Thyroid gland (tissue), 4 donors: ENCODE measurements around the gene NSMCE1.

ENCODE experiments used
- POLR2A ChIP-seq, 2 donors: fragments of 450-650 bp; IDR thresholded peaks; one replicate each; pipeline ENCODE4 v1.6.1; 2017; ENCODE audit warnings: antibody characterized with exemption in 2 of 2, mild to moderate bottlenecking in 2 of 2, moderate library complexity in 1 of 2
- TF ChIP-seq, protein P1 (sequence below), 6 experiments: fragments of 200-600 bp in 3 of 6; fragments of 450-650 bp in 3 of 6; sonication (generic) in 3 of 6; IDR thresholded peaks; one replicate each; pipeline ENCODE4 v1.5.1; 2016 to 2019; ENCODE audit warnings: antibody characterized with exemption in 6 of 6, mild to moderate bottlenecking in 2 of 6, inconsistent platforms in 1 of 6, moderate library complexity in 1 of 6

- TF ChIP-seq POLR2A (IDR thresholded peaks at IDR 0.05): no peak
- TF ChIP-seq, protein P1, sequence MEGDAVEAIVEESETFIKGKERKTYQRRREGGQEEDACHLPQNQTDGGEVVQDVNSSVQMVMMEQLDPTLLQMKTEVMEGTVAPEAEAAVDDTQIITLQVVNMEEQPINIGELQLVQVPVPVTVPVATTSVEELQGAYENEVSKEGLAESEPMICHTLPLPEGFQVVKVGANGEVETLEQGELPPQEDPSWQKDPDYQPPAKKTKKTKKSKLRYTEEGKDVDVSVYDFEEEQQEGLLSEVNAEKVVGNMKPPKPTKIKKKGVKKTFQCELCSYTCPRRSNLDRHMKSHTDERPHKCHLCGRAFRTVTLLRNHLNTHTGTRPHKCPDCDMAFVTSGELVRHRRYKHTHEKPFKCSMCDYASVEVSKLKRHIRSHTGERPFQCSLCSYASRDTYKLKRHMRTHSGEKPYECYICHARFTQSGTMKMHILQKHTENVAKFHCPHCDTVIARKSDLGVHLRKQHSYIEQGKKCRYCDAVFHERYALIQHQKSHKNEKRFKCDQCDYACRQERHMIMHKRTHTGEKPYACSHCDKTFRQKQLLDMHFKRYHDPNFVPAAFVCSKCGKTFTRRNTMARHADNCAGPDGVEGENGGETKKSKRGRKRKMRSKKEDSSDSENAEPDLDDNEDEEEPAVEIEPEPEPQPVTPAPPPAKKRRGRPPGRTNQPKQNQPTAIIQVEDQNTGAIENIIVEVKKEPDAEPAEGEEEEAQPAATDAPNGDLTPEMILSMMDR (IDR thresholded peaks at IDR 0.05): no peak
Observed at GRCh38 chr16:27190316-27190871, 78.2 kb downstream of the NSMCE1 start.
